Stimulated activated CD8-positive, alpha-beta memory T cell treated with anti-CD3 and anti-CD28 coated beads, Interleukin-7, amount 100 ng/mL, for 24 hours (primary cell): ENCODE results near the gene HPDL.
"Not testable (repeated sequence)": the region's sequence is repeated elsewhere in the genome, so short reads cannot be mapped to it uniquely, and the experiment has no call there.

Experiments
- DNase-seq: peaks from one replicate; pipeline ENCODE4 v3.0.0-alpha.2; 2020; ENCODE audit warnings: low read depth

Gene HPDL

GRCh38 chr1:45351508-45351907 is 24.8 kb downstream of the HPDL start:
- DNase-seq: no peak

DNA sequence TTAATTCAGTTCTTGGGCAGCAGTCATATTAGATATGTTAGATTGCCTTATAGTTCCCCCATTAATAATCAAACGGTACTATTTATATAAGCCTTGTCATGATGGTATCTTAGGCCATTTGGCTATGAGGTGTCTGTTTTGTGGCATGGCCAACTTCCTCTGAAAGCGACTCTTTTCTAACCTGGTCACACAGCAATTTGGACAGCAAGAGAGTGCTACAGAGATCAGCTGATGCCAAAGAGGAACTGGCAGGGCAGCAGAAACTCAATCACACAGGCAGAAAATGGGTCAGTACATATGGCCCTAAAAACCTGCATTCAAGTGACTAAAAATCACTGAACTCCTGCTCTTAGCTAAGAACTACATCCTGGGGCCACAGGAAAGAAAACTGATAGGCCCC is 27.0 kb downstream of the HPDL start:
- DNase-seq: no peak

DNA sequence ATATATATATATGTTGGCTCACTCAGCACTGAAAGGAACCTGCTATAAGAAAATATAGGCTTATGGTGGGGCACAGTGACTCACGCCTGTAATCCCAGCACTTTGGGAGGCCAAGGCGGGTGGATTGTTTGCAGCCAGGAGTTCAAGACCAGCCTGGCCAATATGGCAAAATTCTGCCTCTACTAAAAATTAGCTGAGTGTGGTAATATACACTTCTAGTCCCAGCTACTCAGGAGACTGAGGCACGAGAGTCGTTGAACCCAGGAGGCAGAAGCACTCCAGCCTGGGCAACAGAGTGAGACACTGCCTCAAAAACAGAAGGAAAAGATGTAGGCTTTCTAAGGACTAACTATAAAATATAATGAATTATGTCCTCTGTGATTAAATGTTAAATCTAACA is 28.1 kb downstream of the HPDL start:
- no peak for DNase-seq

DNA sequence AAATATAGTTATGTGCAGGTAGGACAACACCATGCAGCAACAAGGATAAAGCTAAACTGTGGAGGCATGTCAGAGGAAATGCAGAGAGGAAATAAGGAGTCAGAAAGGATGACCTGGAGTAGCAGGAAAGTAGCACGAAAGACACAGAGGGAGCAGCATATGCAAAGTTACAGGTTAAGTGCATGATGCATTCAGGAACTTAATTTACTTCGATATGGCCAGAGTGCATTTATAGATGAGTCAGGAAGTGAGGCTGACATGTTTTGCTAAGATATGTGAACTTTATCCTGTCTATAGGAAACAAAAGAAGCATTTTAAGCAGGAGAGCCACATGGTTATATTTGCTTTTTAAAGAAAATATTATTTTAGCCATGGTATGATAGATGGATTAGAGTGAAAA is 29.0 kb downstream of the HPDL start:
- no peak for DNase-seq

GRCh38 chr1:45356186-45356585 is 29.5 kb downstream of the HPDL start:
- no peak for DNase-seq

DNA sequence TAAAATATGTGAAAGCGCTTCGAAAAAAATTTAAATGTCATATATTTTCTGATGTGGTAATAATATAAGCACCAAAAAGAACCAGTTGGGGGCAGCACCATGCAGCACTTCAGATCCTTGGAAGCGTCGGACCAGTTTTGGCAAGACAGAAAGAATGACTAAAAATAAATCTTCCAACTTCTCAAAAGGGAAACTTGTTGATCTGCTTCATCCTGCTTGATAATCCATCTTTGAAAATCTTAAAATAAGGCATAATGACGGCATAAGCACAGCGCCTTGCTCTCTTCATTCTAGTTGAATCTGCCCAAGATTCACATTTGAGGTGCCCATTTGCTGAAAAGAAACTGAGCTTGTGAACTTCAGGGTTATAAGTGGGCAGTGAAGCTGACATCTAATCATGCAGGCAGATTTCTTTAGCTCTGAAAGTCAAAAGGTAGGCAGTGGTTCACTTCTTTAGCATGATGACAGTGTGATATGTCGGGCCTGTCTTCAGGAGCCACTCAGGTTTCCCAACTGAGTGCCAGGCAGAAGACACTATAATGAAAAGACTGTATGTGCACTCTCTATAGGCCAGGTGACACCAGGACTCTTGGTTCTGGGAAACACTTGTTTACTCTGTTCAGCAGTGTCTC is 33.3 kb downstream of the HPDL start:
- DNase-seq: no peak

DNA sequence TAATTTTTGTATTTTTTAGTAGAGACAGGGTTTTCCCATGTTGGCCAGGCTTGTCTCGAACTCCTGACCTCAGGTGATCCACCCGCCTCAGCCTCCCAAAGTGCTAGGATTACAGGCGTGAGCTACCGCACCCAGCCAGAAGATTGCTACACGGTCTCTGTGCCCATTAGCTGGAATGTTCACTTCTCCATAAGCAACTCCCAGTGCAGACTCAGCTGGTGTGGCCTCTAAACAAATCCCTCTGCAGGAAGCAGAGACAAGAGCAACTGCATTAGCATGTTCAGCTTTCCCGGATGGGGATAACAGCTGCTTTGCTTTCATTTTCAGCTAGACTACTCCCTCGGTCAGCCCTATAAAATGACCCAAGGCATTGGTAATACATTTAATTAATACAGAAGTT is 34.3 kb downstream of the HPDL start:
- not testable (repeated sequence) for DNase-seq

- no peak for DNase-seq
Observed at GRCh38 chr1:45364294-45364693, 37.6 kb downstream of the HPDL start.

- no peak for DNase-seq
Observed at GRCh38 chr1:45365051-45365450, 38.4 kb downstream of the HPDL start.

GRCh38 chr1:45370575-45370974 is 43.9 kb downstream of the HPDL start:
- no peak for DNase-seq

- DNase-seq: no peak
Observed at GRCh38 chr1:45373573-45373972, 46.9 kb downstream of the HPDL start.

- no peak for DNase-seq
Observed at GRCh38 chr1:45375104-45376090, 48.7 kb downstream of the HPDL start.

DNA sequence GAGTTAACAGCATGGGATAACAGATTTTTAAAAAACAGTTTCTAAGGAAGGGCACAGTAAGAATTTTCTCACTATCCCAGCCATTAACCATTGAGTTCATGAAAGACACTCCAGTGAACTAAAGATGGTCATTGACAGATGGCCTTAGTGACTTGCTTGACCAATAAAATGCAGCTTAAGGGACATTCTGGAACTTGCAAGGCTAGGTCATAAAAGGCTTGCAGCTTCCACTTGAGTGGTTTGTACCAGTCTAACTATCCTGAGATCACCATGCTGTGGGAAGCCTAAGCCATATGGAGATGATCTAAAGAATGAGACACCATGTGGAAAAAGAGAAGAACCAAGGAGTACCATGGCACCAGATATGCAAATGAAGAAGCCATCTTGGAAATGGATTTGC is 51.5 kb downstream of the HPDL start:
- no peak for DNase-seq
